Adrenal gland (tissue), 5 donors: Measurements from ENCODE around the gene C8G.

Source experiments
- POLR2A ChIP-seq, 2 donors: fragments of 450-650 bp; IDR thresholded peaks; one replicate each; pipeline ENCODE4 v1.6.1; 2017; ENCODE audit warnings: antibody characterized with exemption in 2 of 2, mild to moderate bottlenecking in 2 of 2, moderate library complexity in 1 of 2
- TF ChIP-seq, protein P1 (sequence below), 6 experiments: fragments of 450-650 bp in 4 of 6; fragments of 200-600 bp in 2 of 6; sonication (generic) in 1 of 6; IDR thresholded peaks; 1 replicate in 5 of 6; 2 replicates in 1 of 6; pipeline versions ENCODE4 v1.5.1 to v1.8.0; 2016 to 2021; ENCODE audit warnings: antibody characterized with exemption in 6 of 6, mild to moderate bottlenecking in 2 of 6, moderate library complexity in 1 of 6
- donor health status: DM: no; HTN: no; CAD: no.

DNA sequence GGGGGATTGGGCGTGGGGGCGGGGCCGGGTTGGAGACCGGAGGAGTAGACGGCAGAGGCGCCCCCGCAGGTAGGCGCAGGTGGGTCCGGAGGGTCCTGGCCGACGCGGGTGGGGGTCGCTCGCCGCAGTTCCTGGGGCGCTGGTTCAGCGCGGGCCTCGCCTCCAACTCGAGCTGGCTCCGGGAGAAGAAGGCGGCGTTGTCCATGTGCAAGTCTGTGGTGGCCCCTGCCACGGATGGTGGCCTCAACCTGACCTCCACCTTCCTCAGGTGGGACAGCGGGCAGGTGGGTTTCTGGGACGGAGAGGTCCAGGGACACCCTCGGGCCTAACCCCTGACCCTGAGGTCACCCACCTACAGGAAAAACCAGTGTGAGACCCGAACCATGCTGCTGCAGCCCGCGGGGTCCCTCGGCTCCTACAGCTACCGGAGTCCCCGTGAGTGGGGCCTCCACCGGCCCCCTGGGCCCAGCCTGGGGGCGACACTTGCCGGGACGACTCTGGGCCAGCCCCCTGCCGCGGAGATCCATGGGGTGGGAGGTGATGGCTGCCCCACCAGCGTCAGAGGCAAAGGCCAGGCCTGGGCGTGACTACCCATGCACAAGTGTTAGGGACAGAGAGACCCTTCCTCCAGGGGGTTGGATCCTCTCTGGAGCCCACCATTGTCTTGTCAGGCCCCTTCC is 34.0 kb downstream of the C8G start:
- TF ChIP-seq, protein P1, sequence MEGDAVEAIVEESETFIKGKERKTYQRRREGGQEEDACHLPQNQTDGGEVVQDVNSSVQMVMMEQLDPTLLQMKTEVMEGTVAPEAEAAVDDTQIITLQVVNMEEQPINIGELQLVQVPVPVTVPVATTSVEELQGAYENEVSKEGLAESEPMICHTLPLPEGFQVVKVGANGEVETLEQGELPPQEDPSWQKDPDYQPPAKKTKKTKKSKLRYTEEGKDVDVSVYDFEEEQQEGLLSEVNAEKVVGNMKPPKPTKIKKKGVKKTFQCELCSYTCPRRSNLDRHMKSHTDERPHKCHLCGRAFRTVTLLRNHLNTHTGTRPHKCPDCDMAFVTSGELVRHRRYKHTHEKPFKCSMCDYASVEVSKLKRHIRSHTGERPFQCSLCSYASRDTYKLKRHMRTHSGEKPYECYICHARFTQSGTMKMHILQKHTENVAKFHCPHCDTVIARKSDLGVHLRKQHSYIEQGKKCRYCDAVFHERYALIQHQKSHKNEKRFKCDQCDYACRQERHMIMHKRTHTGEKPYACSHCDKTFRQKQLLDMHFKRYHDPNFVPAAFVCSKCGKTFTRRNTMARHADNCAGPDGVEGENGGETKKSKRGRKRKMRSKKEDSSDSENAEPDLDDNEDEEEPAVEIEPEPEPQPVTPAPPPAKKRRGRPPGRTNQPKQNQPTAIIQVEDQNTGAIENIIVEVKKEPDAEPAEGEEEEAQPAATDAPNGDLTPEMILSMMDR (IDR thresholded peaks at IDR 0.05), result no peak
- no peak for TF ChIP-seq POLR2A (IDR thresholded peaks at IDR 0.05)
